Measurements from ENCODE around the gene IL6R. TPM values are rescaled to one million over a fixed set of nuclear protein-coding genes. Genes with fewer than 3 reads are reported as not detected.
A peak's percentile ranks its signal among the peaks of the same experiment; 100 is the strongest.

IL6R gene
- polyA plus RNA-seq, 1 donor, result 7.7 TPM

- no peak for DNase-seq
These were observed 22.3 kb downstream of the IL6R start for GRCh38 chr1:154427173-154428139.

- DNase-seq, result no peak
These were observed 24.0 kb downstream of the IL6R start for GRCh38 chr1:154429118-154429517.

- DNase-seq, result no peak
These were observed 24.9 kb downstream of the IL6R start for GRCh38 chr1:154429841-154430611.

- DNase-seq, result no peak
These were observed 25.8 kb downstream of the IL6R start for GRCh38 chr1:154430903-154431302.

- DNase-seq, result no peak
These were observed 26.6 kb downstream of the IL6R start for GRCh38 chr1:154431586-154432373.

GRCh38 chr1:154433161-154433764, 28.1 kb downstream of the IL6R start:
- DNase-seq, result no peak

GRCh38 chr1:154434346-154435085, 29.4 kb downstream of the IL6R start:
- DNase-seq, result peak; percentile 58

GRCh38 chr1:154435599-154436200, 30.6 kb downstream of the IL6R start:
- no peak for DNase-seq

- no peak for DNase-seq
These were observed 31.3 kb downstream of the IL6R start for GRCh38 chr1:154436433-154436832.

GRCh38 chr1:154440036-154440804, 35.1 kb downstream of the IL6R start:
- no peak for DNase-seq

GRCh38 chr1:154441241-154441888, 36.2 kb downstream of the IL6R start:
- no peak for DNase-seq

GRCh38 chr1:154442006-154442740, 37.0 kb downstream of the IL6R start:
- no peak for DNase-seq

- no peak for DNase-seq
These were observed 38.3 kb downstream of the IL6R start for GRCh38 chr1:154443274-154444013.

- DNase-seq, result no peak
These were observed 39.9 kb downstream of the IL6R start for GRCh38 chr1:154445040-154445472.

GRCh38 chr1:154446292-154446691, 41.1 kb downstream of the IL6R start:
- peak; percentile 53 for DNase-seq

- DNase-seq, result no peak
These were observed 41.6 kb downstream of the IL6R start for GRCh38 chr1:154446789-154447188.

- DNase-seq, result peak; percentile 68
These were observed 43.2 kb downstream of the IL6R start for GRCh38 chr1:154448331-154448811.

GRCh38 chr1:154453161-154453560, 48.0 kb downstream of the IL6R start:
- DNase-seq, result no peak
